Midbrain (tissue), 1 donor: ENCODE measurements around the gene MYL3.

Experiments
- DNase-seq: peaks from one replicate; lab custom pipeline; 2025; lab: John Stamatoyannopoulos, UW

MYL3 gene

GRCh38 chr3:46899151-46900006 is 36.1 kb upstream of the MYL3 start:
- DNase-seq = no peak

GRCh38 chr3:46898321-46899150 is 35.3 kb upstream of the MYL3 start:
- DNase-seq = no peak

- DNase-seq = no peak
Observed at GRCh38 chr3:46897829-46898320, 34.6 kb upstream of the MYL3 start.

GRCh38 chr3:46897031-46897430 is 33.8 kb upstream of the MYL3 start:
- DNase-seq = no peak

- no peak for DNase-seq
Observed at GRCh38 chr3:46896386-46896785, 33.1 kb upstream of the MYL3 start.

- DNase-seq = no peak
Observed at GRCh38 chr3:46895761-46896160, 32.5 kb upstream of the MYL3 start.

- peak; percentile 15 for DNase-seq
Observed at GRCh38 chr3:46895204-46895660, 32.0 kb upstream of the MYL3 start.

GRCh38 chr3:46894256-46894655 is 31.0 kb upstream of the MYL3 start:
- no peak for DNase-seq

GRCh38 chr3:46893763-46894162 is 30.5 kb upstream of the MYL3 start:
- no peak for DNase-seq

- no peak for DNase-seq
Observed at GRCh38 chr3:46893146-46893748, 30.0 kb upstream of the MYL3 start.

- peak; percentile 71 for DNase-seq
Observed at GRCh38 chr3:46892285-46893145, 29.3 kb upstream of the MYL3 start.

- DNase-seq = no peak
Observed at GRCh38 chr3:46891132-46891531, 27.9 kb upstream of the MYL3 start.

GRCh38 chr3:46890132-46890531 is 26.9 kb upstream of the MYL3 start:
- DNase-seq = no peak

GRCh38 chr3:46889381-46890110 is 26.3 kb upstream of the MYL3 start:
- no peak for DNase-seq

GRCh38 chr3:46888705-46889104 is 25.5 kb upstream of the MYL3 start:
- no peak for DNase-seq

- DNase-seq = no peak
Observed at GRCh38 chr3:46887980-46888494, 24.8 kb upstream of the MYL3 start.

- DNase-seq = no peak
Observed at GRCh38 chr3:46885612-46886011, 22.4 kb upstream of the MYL3 start.

GRCh38 chr3:46884929-46885328 is 21.7 kb upstream of the MYL3 start:
- DNase-seq = no peak

GRCh38 chr3:46884427-46884826 is 21.2 kb upstream of the MYL3 start:
- no peak for DNase-seq

GRCh38 chr3:46883830-46884185 is 20.6 kb upstream of the MYL3 start:
- DNase-seq = no peak
